Lower lobe of right lung (tissue), 2 donors: ENCODE data around the gene RIMS1. TPM values are rescaled to one million over a fixed set of nuclear protein-coding genes. Genes with fewer than 3 reads are reported as not detected.

Experiments used
- ATAC-seq, 2 donors: fragments of 200-7000 bp; cut with Tn5 transposase; one replicate each; pipeline ENCODE4 v1.9.1; 2020 to 2022; ENCODE audit warnings: mild to moderate bottlenecking in 2 of 2, moderate library complexity in 2 of 2
- DNase-seq: peaks from one replicate; pipeline ENCODE4 v3.0.0-alpha.2; 2020
- H3K27ac ChIP-seq: fragments of 200-600 bp; one replicate; pipeline ENCODE4 v1.8.0; 2022
- H3K27me3 ChIP-seq: fragments of 200-600 bp; one replicate; pipeline ENCODE4 v1.8.0; 2022; ENCODE audit warnings: low read depth
- H3K36me3 ChIP-seq: fragments of 200-600 bp; one replicate; pipeline ENCODE4 v1.8.0; 2022; ENCODE audit warnings: mild to moderate bottlenecking
- H3K4me1 ChIP-seq: fragments of 200-600 bp; one replicate; pipeline ENCODE4 v1.8.0; 2022
- H3K4me3 ChIP-seq: fragments of 200-600 bp; one replicate; pipeline ENCODE4 v1.8.0; 2022; ENCODE audit warnings: mild to moderate bottlenecking
- H3K9me3 ChIP-seq: fragments of 200-600 bp; one replicate; pipeline ENCODE4 v1.8.0; 2022
- intact Hi-C: fragments of 100-400 bp; cut with DNase I; formaldehyde crosslinking; loops from one replicate; pipeline ENCODE4 v1.11.0; 2022
- total RNA-seq: library from RNA; stranded (reverse); fragmentation: NEBNext Ultra II Directional; extraction: Animal tissue kit (Norgen Biotek cat#: 25700); gene quantifications from one replicate; pipeline ENCODE4 v1.2.1, GENCODE V29; 2021
- TF ChIP-seq, protein P1 (sequence below): fragments of 200-600 bp; IDR thresholded peaks from one replicate; pipeline ENCODE4 v1.8.0; 2022; ENCODE audit warnings: antibody characterized with exemption, mild to moderate bottlenecking
- donor health status: DM: no; HTN: yes; CAD: no; lungs with severe emphysema.

RIMS1 gene
- total RNA-seq, 1 donor from 2014 or later: 3.8 TPM

DNA sequence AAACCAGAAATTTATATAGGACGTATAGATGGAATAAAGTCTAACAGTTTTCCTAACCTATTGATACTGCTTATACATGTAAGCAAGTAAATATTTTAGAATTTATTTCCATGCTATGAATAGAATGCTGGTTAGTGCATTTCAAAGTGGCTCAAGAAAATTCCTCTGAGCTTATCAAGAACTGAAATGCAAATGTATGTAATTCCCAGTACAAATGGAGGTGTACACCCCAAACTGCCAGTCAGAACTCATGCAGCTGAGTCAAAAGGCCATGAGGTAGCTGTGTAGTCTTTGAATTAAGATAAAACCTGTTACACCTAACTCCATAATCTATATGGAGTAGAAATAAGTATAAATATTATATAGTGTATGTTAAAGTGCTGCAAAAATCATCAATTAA is 503.3 kb downstream of the RIMS1 start:
- Histone ChIP-seq H3K9me3 (no peaks in the 10 kb centered on the region), H3K27ac (no peak overlapping the region), H3K4me3 (no peak overlapping the region), H3K27me3 (no peaks in the 10 kb centered on the region), H3K4me1 (no peaks in the 10 kb centered on the region), H3K36me3 (no peaks in the 10 kb centered on the region)
- DNase-seq (no peak), ATAC-seq (no peak)
- intact Hi-C loops: no loop called here
- TF ChIP-seq, protein P1, sequence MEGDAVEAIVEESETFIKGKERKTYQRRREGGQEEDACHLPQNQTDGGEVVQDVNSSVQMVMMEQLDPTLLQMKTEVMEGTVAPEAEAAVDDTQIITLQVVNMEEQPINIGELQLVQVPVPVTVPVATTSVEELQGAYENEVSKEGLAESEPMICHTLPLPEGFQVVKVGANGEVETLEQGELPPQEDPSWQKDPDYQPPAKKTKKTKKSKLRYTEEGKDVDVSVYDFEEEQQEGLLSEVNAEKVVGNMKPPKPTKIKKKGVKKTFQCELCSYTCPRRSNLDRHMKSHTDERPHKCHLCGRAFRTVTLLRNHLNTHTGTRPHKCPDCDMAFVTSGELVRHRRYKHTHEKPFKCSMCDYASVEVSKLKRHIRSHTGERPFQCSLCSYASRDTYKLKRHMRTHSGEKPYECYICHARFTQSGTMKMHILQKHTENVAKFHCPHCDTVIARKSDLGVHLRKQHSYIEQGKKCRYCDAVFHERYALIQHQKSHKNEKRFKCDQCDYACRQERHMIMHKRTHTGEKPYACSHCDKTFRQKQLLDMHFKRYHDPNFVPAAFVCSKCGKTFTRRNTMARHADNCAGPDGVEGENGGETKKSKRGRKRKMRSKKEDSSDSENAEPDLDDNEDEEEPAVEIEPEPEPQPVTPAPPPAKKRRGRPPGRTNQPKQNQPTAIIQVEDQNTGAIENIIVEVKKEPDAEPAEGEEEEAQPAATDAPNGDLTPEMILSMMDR: no peak

DNA sequence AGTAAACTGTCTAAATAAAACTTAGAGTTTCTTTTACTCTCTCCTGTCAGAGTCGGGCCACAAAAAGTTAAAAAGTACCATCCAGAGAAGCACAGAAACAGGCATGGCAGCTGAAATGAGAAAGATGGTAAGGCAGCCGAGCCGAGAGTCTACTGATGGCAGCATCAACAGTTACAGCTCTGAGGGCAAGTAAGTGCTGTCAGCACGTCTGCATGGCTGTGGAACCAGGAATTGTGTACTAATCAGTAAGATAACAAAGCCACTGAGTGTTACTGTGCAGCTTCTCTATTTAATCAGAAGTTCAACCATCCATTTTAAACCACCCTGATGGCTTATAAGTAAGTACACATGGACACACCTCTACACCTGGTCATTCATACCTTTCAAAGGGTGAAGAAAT is 504.2 kb downstream of the RIMS1 start:
- Histone ChIP-seq H3K27me3 (no peaks in the 10 kb centered on the region), H3K27ac (no peak overlapping the region), H3K4me3 (no peak overlapping the region), H3K9me3 (no peaks in the 10 kb centered on the region), H3K4me1 (no peaks in the 10 kb centered on the region), H3K36me3 (no peaks in the 10 kb centered on the region)
- DNase-seq (no peak), ATAC-seq (no peak)
- intact Hi-C loops: no loop called here
- TF ChIP-seq, protein P1: no peak

DNA sequence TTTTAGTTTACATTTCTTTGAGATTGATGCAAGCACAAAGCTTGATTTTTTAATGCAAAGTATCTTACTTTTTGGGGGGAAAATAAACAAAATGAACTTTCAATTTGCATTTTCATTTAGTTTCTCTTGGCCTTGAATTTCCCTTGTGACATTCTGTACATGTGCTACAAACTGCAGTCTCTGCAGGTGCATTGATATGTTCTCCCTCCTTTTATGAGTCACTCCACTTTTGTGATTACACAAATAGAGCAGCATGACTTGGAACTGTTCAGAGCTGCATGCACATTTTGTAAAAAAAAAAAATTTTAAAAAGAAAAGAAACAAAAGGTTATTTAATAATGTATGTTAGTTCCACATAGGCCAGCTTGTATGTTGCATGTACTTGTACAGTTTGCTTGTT is 515.5 kb downstream of the RIMS1 start:
- Histone ChIP-seq H3K4me1 (no peaks in the 10 kb centered on the region), H3K27ac (no peak overlapping the region), H3K9me3 (no peaks in the 10 kb centered on the region), H3K36me3 (no peaks in the 10 kb centered on the region), H3K4me3 (no peak overlapping the region), H3K27me3 (peaks cover 5% of the 10 kb centered on the region)
- DNase-seq (no peak), ATAC-seq (no peak)
- intact Hi-C loops: no loop called here
- TF ChIP-seq, protein P1: no peak

- no peaks in the 10 kb centered on the region for H3K36me3 ChIP-seq
- TF ChIP-seq, protein P1: no peak
- H3K27ac ChIP-seq: no peak overlapping the region
- no peaks in the 10 kb centered on the region for H3K9me3 ChIP-seq
- ATAC-seq (no peak), DNase-seq (no peak)
- H3K27me3 ChIP-seq: peaks cover 5% of the 10 kb centered on the region
- intact Hi-C loops: no loop called here
- no peaks in the 10 kb centered on the region for H3K4me1 ChIP-seq
- no peak overlapping the region for H3K4me3 ChIP-seq
Measured at GRCh38 chr6:72403413-72403812, 517.1 kb downstream of the RIMS1 start.

- TF ChIP-seq, protein P1: no peak
- H3K9me3 ChIP-seq: no peaks in the 10 kb centered on the region
- no peak overlapping the region for H3K27ac ChIP-seq
- DNase-seq: no peak
- intact Hi-C loops: no loop called here
- no peak overlapping the region for H3K4me3 ChIP-seq
- no peak for ATAC-seq
- H3K27me3 ChIP-seq: peaks cover 5% of the 10 kb centered on the region
- H3K36me3 ChIP-seq: no peaks in the 10 kb centered on the region
- H3K4me1 ChIP-seq: no peaks in the 10 kb centered on the region
Measured at GRCh38 chr6:72406517-72406916, 520.2 kb downstream of the RIMS1 start.

DNA sequence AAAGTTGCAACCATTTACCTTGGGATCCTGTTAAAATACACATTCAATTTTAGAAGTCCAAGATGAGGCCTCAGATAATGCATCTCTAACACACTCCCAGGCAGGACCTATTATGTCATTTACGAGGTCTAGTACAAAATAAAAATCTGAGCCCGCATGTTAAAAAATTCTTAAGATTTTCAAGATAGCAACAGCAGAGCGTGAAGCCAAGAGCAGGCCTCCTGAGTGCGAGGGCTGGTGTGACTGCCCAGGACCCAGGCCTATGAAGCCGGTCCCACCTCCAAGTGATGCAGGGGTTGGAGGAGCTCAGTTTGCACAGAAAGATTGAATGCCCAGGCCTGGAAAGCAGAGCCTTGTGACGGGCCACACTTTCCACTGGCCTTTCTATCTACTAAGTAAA is 524.4 kb downstream of the RIMS1 start:
- ATAC-seq (no peak), DNase-seq (no peak)
- H3K4me1 ChIP-seq: no peaks in the 10 kb centered on the region
- no peak overlapping the region for H3K4me3 ChIP-seq
- H3K27ac ChIP-seq: no peak overlapping the region
- no peaks in the 10 kb centered on the region for H3K36me3 ChIP-seq
- H3K27me3 ChIP-seq: peaks cover 7% of the 10 kb centered on the region
- intact Hi-C loops: loop anchor here (10.0 kb wide), 1 partner anchor 724 kb away; no protein-coding TSS in a partner anchor
- TF ChIP-seq, protein P1: no peak
- no peaks in the 10 kb centered on the region for H3K9me3 ChIP-seq
